HG03565 (cell line): ENCODE measurements around the gene UNG.

Source experiments
- ATAC-seq: cut with Tn5 transposase; IDR thresholded peaks from one replicate; pipeline ENCODE4 v1.9.1; 2021; ENCODE audit warnings: mild to moderate bottlenecking, moderate library complexity; ENCODE audit not compliant: unreplicated experiment

UNG gene

GRCh38 chr12:109153821-109154441, 56.5 kb downstream of the UNG start:
- no peak for ATAC-seq

GRCh38 chr12:109154451-109155438, 57.3 kb downstream of the UNG start:
- ATAC-seq: no peak

GRCh38 chr12:109156036-109156435, 58.6 kb downstream of the UNG start:
- ATAC-seq: no peak

GRCh38 chr12:109156586-109156985, 59.2 kb downstream of the UNG start:
- ATAC-seq: no peak

- ATAC-seq: no peak
These were observed 60.6 kb downstream of the UNG start for GRCh38 chr12:109157986-109158385.

GRCh38 chr12:109160433-109160832, 63.0 kb downstream of the UNG start:
- no peak for ATAC-seq
